WTC11 (cell line): Measurements from ENCODE around the gene PGS1. TPM values are rescaled to one million over a fixed set of nuclear protein-coding genes. Genes with fewer than 3 reads are reported as not detected.

Source experiments
- ATAC-seq: fragments of 200-7000 bp; cut with Tn5 transposase; 2 replicates; pipeline ENCODE4 v1.10.0; 2021; ENCODE audit warnings: mild to moderate bottlenecking, moderate library complexity
- CTCF ChIA-PET: fragments of 300-600 bp; sonication (Branson Sonifier 250); formaldehyde crosslinking; loops from one replicate; lab custom pipeline; 2021; ENCODE audit warnings: antibody characterized with exemption; lab: Charles Lee
- POLR2A ChIA-PET: fragments of 350-600 bp; sonication (Branson Sonifier 250); formaldehyde crosslinking; loops from one replicate; lab custom pipeline; 2021; ENCODE audit warnings: antibody characterized with exemption; lab: Charles Lee
- DNase-seq: peaks from one replicate; pipeline ENCODE4 v3.0.0; 2021; ENCODE audit warnings: low spot score
- H3K27ac Mint-ChIP-seq: 2 replicates; pipeline ENCODE4 v1.8.0; 2021; ENCODE audit warnings: mixed read lengths
- H3K27me3 Mint-ChIP-seq: 2 replicates; pipeline ENCODE4 v1.8.0; 2021; ENCODE audit warnings: low read depth, mild to moderate bottlenecking, moderate library complexity, mixed read lengths
- H3K36me3 Mint-ChIP-seq: 2 replicates; pipeline ENCODE4 v1.8.0; 2021; ENCODE audit warnings: mixed read lengths
- H3K4me1 Mint-ChIP-seq: 2 replicates; pipeline ENCODE4 v1.8.0; 2022; ENCODE audit warnings: mixed read lengths
- H3K4me3 Mint-ChIP-seq: 2 replicates; pipeline ENCODE4 v1.8.0; 2021; ENCODE audit warnings: mild to moderate bottlenecking, moderate library complexity, mixed read lengths
- H3K9me3 Mint-ChIP-seq: 2 replicates; pipeline ENCODE4 v1.8.0; 2021; ENCODE audit warnings: mixed read lengths
- ETV6 ChIP-seq: sonication (generic); formaldehyde crosslinking; IDR thresholded peaks from 2 replicates; pipeline ENCODE4 v1.8.1; 2022; ENCODE audit warnings: mild to moderate bottlenecking, missing genetic modification reagents
- FOXP1 ChIP-seq: sonication (generic); formaldehyde crosslinking; IDR thresholded peaks from 2 replicates; pipeline ENCODE4 v1.8.0; 2022; ENCODE audit warnings: missing genetic modification reagents, mild to moderate bottlenecking, moderate library complexity, borderline replicate concordance
- JAZF1 ChIP-seq: fragments of 250-450 bp; sonication (Bioruptor Pico); IDR thresholded peaks from 2 replicates; pipeline ENCODE4 v1.9.0; 2021; ENCODE audit warnings: moderate library complexity, mild to moderate bottlenecking, inconsistent platforms
- NFE2L1 ChIP-seq: sonication (generic); formaldehyde crosslinking; IDR thresholded peaks from 2 replicates; pipeline ENCODE4 v1.8.1; 2023; ENCODE audit warnings: missing genetic modification reagents
- NR3C1 ChIP-seq: sonication (generic); formaldehyde crosslinking; conservative IDR thresholded peaks from 2 replicates; pipeline ENCODE4 v1.8.1; 2023; ENCODE audit warnings: low read depth, mild to moderate bottlenecking, missing genetic modification reagents
- RORB ChIP-seq: fragments of 250-450 bp; sonication (Bioruptor Pico); IDR thresholded peaks from 2 replicates; pipeline ENCODE4 v1.9.0; 2021; ENCODE audit warnings: mild to moderate bottlenecking
- SMAD4 ChIP-seq: sonication (generic); formaldehyde crosslinking; IDR thresholded peaks from 2 replicates; pipeline ENCODE4 v1.8.0; 2022; ENCODE audit warnings: mild to moderate bottlenecking, missing genetic modification reagents
- SOX15 ChIP-seq: fragments of 250-450 bp; sonication (Bioruptor Pico); IDR thresholded peaks from 2 replicates; pipeline ENCODE4 v1.9.0; 2021; ENCODE audit warnings: mild to moderate bottlenecking
- TCF7 ChIP-seq: sonication (generic); formaldehyde crosslinking; IDR thresholded peaks from 2 replicates; pipeline ENCODE4 v1.8.0; 2022; ENCODE audit warnings: mild to moderate bottlenecking, low read depth, missing genetic modification reagents, moderate library complexity
- ZNF671 ChIP-seq: fragments of 250-450 bp; sonication (Bioruptor Pico); IDR thresholded peaks from 2 replicates; pipeline ENCODE4 v1.8.0; 2021; ENCODE audit warnings: mild to moderate bottlenecking
- total RNA-seq: library from RNA; stranded (reverse); gene quantifications from 3 replicates; pipeline ENCODE4 v1.2.3, GENCODE V29; 2021
- TF ChIP-seq, protein P1 (sequence below): sonication (generic); formaldehyde crosslinking; IDR thresholded peaks from 2 replicates; pipeline ENCODE4 v1.8.1; 2022; ENCODE audit warnings: mild to moderate bottlenecking, moderate library complexity, missing genetic modification reagents
- TF ChIP-seq, protein P2 (sequence below): sonication (generic); formaldehyde crosslinking; IDR thresholded peaks from 2 replicates; pipeline ENCODE4 v1.8.1; 2023; ENCODE audit warnings: mild to moderate bottlenecking, missing genetic modification reagents, moderate library complexity
- TF ChIP-seq, protein P3 (sequence below): sonication (generic); formaldehyde crosslinking; IDR thresholded peaks from 2 replicates; pipeline ENCODE4 v1.8.1; 2022; ENCODE audit warnings: low read depth, mild to moderate bottlenecking, moderate library complexity, missing genetic modification reagents, borderline replicate concordance
- TF ChIP-seq, protein P4 (sequence below): sonication (generic); formaldehyde crosslinking; IDR thresholded peaks from 2 replicates; pipeline ENCODE4 v1.8.0; 2023; ENCODE audit warnings: mild to moderate bottlenecking, missing genetic modification reagents
- TF ChIP-seq, protein P5 (sequence below): sonication (generic); formaldehyde crosslinking; conservative IDR thresholded peaks from 2 replicates; pipeline ENCODE4 v1.8.1; 2022; ENCODE audit warnings: mild to moderate bottlenecking, missing genetic modification reagents
- TF ChIP-seq, protein P6 (sequence below): sonication (generic); formaldehyde crosslinking; IDR thresholded peaks from 2 replicates; pipeline ENCODE4 v1.8.1; 2022; ENCODE audit warnings: low read depth, missing genetic modification reagents, borderline replicate concordance
- TF ChIP-seq, protein P7 (sequence below): fragments of 250-450 bp; sonication (Bioruptor Pico); IDR thresholded peaks from 2 replicates; pipeline ENCODE4 v2.1.2; 2022; ENCODE audit warnings: mild to moderate bottlenecking, moderate library complexity

PGS1 gene
- total RNA-seq, 1 experiment from 2014 or later, result 51.4 TPM

DNA sequence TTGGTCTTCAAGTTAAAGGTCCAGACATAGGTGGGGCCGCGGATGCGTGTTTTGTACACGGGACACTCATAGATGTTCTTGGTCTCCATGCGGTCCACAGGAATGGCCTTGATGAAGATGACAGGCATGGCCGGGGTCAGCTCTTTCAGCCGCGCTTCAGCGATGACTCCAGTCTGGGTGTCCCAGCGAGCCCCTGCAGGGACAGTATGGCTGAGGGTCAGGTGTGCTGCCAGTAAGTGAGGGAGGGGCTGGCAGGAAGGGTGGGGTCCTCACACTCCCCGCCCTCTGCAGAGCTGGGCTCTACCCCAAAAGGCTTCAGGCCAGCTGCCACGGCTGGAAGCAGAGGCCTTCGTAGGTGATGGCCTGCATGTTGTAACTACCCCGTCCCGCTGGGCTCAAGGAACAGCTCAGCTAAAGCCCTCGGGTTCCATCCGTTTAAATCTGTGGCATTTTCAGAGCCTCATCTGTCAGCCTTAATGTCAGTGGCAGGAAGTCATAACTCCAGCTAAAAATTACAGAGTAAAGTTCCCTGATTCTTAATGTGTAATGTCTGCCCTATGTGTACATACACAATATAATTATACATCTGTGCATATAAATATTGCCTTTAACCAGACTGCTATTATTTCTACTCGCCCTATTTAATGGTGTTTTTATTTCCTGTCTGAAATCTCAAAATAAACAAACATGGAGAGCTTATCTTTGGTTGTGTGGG is 45.7 kb downstream of the PGS1 start:
- peaks cover 17% of the 10 kb centered on the region for H3K4me1 Mint-ChIP-seq
- H3K36me3 Mint-ChIP-seq, result peaks cover 48% of the 10 kb centered on the region
- no peaks in the 10 kb centered on the region for H3K27me3 Mint-ChIP-seq
- DNase-seq (no peak), ATAC-seq (no peak)
- POLR2A ChIA-PET, result no interaction called here
- CTCF ChIA-PET, result interaction anchor here (3.3 to 5.3 kb wide), 2 partner anchors 62 to 173 kb away, joined by 33 to 115 read pairs; partner anchors contain the start of gene SOCS3
- TF ChIP-seq, protein P1, sequence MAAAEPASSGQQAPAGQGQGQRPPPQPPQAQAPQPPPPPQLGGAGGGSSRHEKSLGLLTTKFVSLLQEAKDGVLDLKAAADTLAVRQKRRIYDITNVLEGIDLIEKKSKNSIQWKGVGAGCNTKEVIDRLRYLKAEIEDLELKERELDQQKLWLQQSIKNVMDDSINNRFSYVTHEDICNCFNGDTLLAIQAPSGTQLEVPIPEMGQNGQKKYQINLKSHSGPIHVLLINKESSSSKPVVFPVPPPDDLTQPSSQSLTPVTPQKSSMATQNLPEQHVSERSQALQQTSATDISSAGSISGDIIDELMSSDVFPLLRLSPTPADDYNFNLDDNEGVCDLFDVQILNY, result no peak
- TF ChIP-seq, protein P2, sequence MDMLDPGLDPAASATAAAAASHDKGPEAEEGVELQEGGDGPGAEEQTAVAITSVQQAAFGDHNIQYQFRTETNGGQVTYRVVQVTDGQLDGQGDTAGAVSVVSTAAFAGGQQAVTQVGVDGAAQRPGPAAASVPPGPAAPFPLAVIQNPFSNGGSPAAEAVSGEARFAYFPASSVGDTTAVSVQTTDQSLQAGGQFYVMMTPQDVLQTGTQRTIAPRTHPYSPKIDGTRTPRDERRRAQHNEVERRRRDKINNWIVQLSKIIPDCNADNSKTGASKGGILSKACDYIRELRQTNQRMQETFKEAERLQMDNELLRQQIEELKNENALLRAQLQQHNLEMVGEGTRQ (CRISPR knock-in tag), result no peak
- TF ChIP-seq, protein P3, sequence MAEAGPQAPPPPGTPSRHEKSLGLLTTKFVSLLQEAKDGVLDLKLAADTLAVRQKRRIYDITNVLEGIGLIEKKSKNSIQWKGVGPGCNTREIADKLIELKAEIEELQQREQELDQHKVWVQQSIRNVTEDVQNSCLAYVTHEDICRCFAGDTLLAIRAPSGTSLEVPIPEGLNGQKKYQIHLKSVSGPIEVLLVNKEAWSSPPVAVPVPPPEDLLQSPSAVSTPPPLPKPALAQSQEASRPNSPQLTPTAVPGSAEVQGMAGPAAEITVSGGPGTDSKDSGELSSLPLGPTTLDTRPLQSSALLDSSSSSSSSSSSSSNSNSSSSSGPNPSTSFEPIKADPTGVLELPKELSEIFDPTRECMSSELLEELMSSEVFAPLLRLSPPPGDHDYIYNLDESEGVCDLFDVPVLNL (CRISPR knock-in tag), result no peak
- TF ChIP-seq, protein P4, sequence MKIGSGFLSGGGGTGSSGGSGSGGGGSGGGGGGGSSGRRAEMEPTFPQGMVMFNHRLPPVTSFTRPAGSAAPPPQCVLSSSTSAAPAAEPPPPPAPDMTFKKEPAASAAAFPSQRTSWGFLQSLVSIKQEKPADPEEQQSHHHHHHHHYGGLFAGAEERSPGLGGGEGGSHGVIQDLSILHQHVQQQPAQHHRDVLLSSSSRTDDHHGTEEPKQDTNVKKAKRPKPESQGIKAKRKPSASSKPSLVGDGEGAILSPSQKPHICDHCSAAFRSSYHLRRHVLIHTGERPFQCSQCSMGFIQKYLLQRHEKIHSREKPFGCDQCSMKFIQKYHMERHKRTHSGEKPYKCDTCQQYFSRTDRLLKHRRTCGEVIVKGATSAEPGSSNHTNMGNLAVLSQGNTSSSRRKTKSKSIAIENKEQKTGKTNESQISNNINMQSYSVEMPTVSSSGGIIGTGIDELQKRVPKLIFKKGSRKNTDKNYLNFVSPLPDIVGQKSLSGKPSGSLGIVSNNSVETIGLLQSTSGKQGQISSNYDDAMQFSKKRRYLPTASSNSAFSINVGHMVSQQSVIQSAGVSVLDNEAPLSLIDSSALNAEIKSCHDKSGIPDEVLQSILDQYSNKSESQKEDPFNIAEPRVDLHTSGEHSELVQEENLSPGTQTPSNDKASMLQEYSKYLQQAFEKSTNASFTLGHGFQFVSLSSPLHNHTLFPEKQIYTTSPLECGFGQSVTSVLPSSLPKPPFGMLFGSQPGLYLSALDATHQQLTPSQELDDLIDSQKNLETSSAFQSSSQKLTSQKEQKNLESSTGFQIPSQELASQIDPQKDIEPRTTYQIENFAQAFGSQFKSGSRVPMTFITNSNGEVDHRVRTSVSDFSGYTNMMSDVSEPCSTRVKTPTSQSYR (CRISPR knock-in tag), result no peak
- no peak for TF ChIP-seq RORB (CRISPR knock-in tag)
- TF ChIP-seq, protein P5, sequence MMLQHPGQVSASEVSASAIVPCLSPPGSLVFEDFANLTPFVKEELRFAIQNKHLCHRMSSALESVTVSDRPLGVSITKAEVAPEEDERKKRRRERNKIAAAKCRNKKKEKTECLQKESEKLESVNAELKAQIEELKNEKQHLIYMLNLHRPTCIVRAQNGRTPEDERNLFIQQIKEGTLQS (CRISPR knock-in tag), result no peak
- no peak for TF ChIP-seq NR3C1 (CRISPR knock-in tag)
- no peak for TF ChIP-seq TCF7 (CRISPR knock-in tag)
- TF ChIP-seq, protein P6, sequence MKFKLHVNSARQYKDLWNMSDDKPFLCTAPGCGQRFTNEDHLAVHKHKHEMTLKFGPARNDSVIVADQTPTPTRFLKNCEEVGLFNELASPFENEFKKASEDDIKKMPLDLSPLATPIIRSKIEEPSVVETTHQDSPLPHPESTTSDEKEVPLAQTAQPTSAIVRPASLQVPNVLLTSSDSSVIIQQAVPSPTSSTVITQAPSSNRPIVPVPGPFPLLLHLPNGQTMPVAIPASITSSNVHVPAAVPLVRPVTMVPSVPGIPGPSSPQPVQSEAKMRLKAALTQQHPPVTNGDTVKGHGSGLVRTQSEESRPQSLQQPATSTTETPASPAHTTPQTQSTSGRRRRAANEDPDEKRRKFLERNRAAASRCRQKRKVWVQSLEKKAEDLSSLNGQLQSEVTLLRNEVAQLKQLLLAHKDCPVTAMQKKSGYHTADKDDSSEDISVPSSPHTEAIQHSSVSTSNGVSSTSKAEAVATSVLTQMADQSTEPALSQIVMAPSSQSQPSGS, result no peak
- no peak for TF ChIP-seq FOXP1 (CRISPR knock-in tag)
- TF ChIP-seq ZNF671, result no peak
- TF ChIP-seq ETV6 (CRISPR knock-in tag), result no peak
- no peak for TF ChIP-seq NFE2L1 (CRISPR knock-in tag)
- TF ChIP-seq, protein P7, sequence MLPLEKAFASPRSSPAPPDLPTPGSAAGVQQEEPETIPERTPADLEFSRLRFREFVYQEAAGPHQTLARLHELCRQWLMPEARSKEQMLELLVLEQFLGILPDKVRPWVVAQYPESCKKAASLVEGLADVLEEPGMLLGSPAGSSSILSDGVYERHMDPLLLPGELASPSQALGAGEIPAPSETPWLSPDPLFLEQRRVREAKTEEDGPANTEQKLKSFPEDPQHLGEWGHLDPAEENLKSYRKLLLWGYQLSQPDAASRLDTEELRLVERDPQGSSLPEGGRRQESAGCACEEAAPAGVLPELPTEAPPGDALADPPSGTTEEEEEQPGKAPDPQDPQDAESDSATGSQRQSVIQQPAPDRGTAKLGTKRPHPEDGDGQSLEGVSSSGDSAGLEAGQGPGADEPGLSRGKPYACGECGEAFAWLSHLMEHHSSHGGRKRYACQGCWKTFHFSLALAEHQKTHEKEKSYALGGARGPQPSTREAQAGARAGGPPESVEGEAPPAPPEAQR (CRISPR knock-in tag), result no peak
- TF ChIP-seq SOX15 (CRISPR knock-in tag), result no peak
- TF ChIP-seq SMAD4 (CRISPR knock-in tag), result no peak
- no peak for TF ChIP-seq JAZF1 (CRISPR knock-in tag)
- TF ChIP-seq, all 79 proteins: peak for 0
- H3K4me3 Mint-ChIP-seq, result no peak overlapping the region
- no peaks in the 10 kb centered on the region for H3K9me3 Mint-ChIP-seq
- H3K27ac Mint-ChIP-seq, result no peak overlapping the region
